ENCODE data around the gene DOCK2. TPM values are rescaled to one million over a fixed set of nuclear protein-coding genes. Genes with fewer than 3 reads are reported as not detected.

Gene DOCK2
- total and polyA plus RNA-seq, 2 donors (not counting 1 experiment from before 2014, with no cell fraction given), result 1.1 to 8.9 TPM

DNA sequence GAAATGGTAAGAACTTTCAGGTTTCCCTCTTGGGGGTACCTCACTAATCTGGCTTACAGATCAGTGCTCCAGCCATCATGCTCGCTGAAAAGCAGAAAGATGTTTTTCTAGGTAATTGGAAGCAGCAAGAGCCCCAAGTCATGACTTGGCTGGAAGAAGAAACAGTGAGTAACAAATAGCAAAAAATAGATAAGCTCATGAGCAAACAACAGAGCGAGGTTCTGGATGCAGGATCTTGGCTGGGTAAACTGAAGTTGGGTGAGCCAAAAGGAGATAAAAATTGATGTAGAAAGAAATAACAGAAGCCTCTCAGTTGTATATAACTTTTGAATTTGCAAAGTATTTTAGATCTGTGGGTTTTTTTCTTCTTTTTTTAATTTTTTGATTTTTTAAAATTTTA is 233.1 kb downstream of the DOCK2 start:
- no peaks in the 10 kb centered on the region for H3K36me3 ChIP-seq (ENCODE audit: control insufficient read depth, insufficient read depth, low read length)
- H3K27ac ChIP-seq (ENCODE audit: insufficient read depth, low read length), result no peak overlapping the region
- no peaks in the 10 kb centered on the region for H3K4me1 ChIP-seq (ENCODE audit: control insufficient read depth, extremely low read depth, insufficient read depth, low read length)
- H3K9ac ChIP-seq (ENCODE audit: insufficient read depth, low read length), result no peak overlapping the region
- H3K79me2 ChIP-seq (ENCODE audit: control insufficient read depth, insufficient read depth, low read length), result no peaks in the 10 kb centered on the region
- H3K27me3 ChIP-seq (ENCODE audit: control insufficient read depth, insufficient read depth, low read length), result no peaks in the 10 kb centered on the region
- H3K9me3 ChIP-seq (ENCODE audit: control insufficient read depth, insufficient read depth, low read depth, low read length), result no peaks in the 10 kb centered on the region
- TF ChIP-seq CTCF (conservative IDR thresholded peaks at IDR 0.05 in 1 of 2, IDR thresholded peaks at IDR 0.05 in 1 of 2; ENCODE audit: low read depth in 1 of 2, low read length in 2 of 2), result no peak
- TF ChIP-seq EZH2 (IDR thresholded peaks at IDR 0.05; ENCODE audit: low read length, missing control alignments), result no peak
- H4K20me1 ChIP-seq (ENCODE audit: control insufficient read depth, extremely low read depth, insufficient read depth, low read length), result no peaks in the 10 kb centered on the region
- H3K4me3 ChIP-seq (replicated peaks in 1 of 4; ENCODE audit: control extremely low read depth in 1 of 4, insufficient read depth in 1 of 4, low read depth in 3 of 4, low read length in 4 of 4), result no peak overlapping the region
- H3K4me2 ChIP-seq (ENCODE audit: extremely low read depth, insufficient read depth, low read length), result no peak overlapping the region
- DNase-seq (ENCODE audit: low read depth in 2 of 2), result peak in 1 of 2 donors; percentile 48
- no peak overlapping the region for H2AFZ ChIP-seq (ENCODE audit: low read length)

DNA sequence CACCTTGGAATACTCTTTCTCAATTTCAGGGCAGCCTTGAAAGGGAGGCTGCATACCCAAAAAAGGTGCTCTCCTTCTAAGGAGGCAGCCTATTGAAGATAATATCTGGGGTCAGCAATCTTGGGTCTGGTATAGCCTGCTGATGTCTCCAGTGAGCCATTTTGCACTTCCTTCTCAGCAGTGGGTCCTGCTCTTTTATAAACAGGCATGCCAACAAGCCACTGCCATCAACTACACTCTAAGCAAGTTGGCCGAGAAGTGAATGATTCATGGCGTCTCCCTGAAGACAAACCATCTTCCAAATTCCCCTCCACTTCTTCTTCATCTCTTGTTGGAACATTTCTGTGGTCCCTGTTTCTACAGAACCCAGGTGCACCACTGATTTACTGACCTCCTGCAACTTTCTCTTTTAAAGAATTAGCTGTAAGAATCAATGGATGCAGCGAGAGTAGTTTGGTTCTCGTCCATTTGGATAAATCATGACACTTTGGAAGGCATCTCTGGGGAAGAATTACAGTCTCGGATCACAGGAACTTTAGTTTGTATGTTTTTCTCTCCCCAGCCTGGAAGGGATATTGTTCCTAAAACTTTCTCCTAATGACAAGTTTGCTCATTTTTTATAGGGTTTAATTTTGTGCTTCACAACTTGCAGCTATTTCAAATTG is 234.9 kb downstream of the DOCK2 start:
- Histone ChIP-seq H3K9ac (ENCODE audit: insufficient read depth, low read length) (no peak overlapping the region), H3K27ac (ENCODE audit: insufficient read depth, low read length) (no peak overlapping the region), H3K27me3 (ENCODE audit: control insufficient read depth, insufficient read depth, low read length) (no peaks in the 10 kb centered on the region), H2AFZ (ENCODE audit: low read length) (no peak overlapping the region), H3K4me1 (ENCODE audit: control insufficient read depth, extremely low read depth, insufficient read depth, low read length) (no peaks in the 10 kb centered on the region), H3K9me3 (ENCODE audit: control insufficient read depth, insufficient read depth, low read depth, low read length) (no peaks in the 10 kb centered on the region), H3K36me3 (ENCODE audit: control insufficient read depth, insufficient read depth, low read length) (no peaks in the 10 kb centered on the region), H3K4me2 (ENCODE audit: extremely low read depth, insufficient read depth, low read length) (no peak overlapping the region), H3K4me3 (replicated peaks in 1 of 4; ENCODE audit: control extremely low read depth in 1 of 4, insufficient read depth in 1 of 4, low read depth in 3 of 4, low read length in 4 of 4) (no peak overlapping the region), H3K79me2 (ENCODE audit: control insufficient read depth, insufficient read depth, low read length) (no peaks in the 10 kb centered on the region), H4K20me1 (ENCODE audit: control insufficient read depth, extremely low read depth, insufficient read depth, low read length) (no peaks in the 10 kb centered on the region)
- TF ChIP-seq CTCF (conservative IDR thresholded peaks at IDR 0.05 in 1 of 2, IDR thresholded peaks at IDR 0.05 in 1 of 2; ENCODE audit: low read depth in 1 of 2, low read length in 2 of 2) (no peak), EZH2 (IDR thresholded peaks at IDR 0.05; ENCODE audit: low read length, missing control alignments) (no peak)
- DNase-seq (ENCODE audit: low read depth in 2 of 2), result no peak

DNA sequence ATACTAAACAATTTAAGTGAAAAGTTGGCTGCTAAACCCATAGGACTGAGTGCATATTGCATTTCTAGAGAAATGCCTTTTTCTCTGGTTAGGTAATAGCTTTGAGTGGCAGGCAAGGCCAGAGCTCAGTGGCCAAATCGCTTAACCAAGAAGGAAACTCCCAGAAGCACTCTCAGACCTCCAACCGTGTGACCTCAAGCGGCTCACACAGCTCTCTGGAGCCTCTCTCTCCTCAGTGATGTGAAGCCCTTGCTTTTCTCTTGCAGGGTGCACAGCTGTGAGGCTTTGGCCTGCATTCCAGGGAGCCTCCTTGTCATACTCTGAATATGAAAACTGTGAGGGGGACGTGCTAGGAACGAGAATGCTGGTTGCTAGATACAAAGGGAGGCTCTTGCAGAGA is 236.6 kb downstream of the DOCK2 start:
- Histone ChIP-seq H3K36me3 (ENCODE audit: control insufficient read depth, insufficient read depth, low read length) (no peaks in the 10 kb centered on the region), H3K27me3 (ENCODE audit: control insufficient read depth, insufficient read depth, low read length) (no peaks in the 10 kb centered on the region), H3K27ac (ENCODE audit: insufficient read depth, low read length) (no peak overlapping the region), H2AFZ (ENCODE audit: low read length) (no peak overlapping the region), H3K9me3 (ENCODE audit: control insufficient read depth, insufficient read depth, low read depth, low read length) (no peaks in the 10 kb centered on the region), H3K4me2 (ENCODE audit: extremely low read depth, insufficient read depth, low read length) (no peak overlapping the region), H3K79me2 (ENCODE audit: control insufficient read depth, insufficient read depth, low read length) (no peaks in the 10 kb centered on the region), H3K4me1 (ENCODE audit: control insufficient read depth, extremely low read depth, insufficient read depth, low read length) (no peaks in the 10 kb centered on the region), H3K4me3 (replicated peaks in 1 of 4; ENCODE audit: control extremely low read depth in 1 of 4, insufficient read depth in 1 of 4, low read depth in 3 of 4, low read length in 4 of 4) (no peak overlapping the region), H3K9ac (ENCODE audit: insufficient read depth, low read length) (no peak overlapping the region), H4K20me1 (ENCODE audit: control insufficient read depth, extremely low read depth, insufficient read depth, low read length) (no peaks in the 10 kb centered on the region)
- no peak for TF ChIP-seq EZH2 (IDR thresholded peaks at IDR 0.05; ENCODE audit: low read length, missing control alignments)
- TF ChIP-seq CTCF (conservative IDR thresholded peaks at IDR 0.05 in 1 of 2, IDR thresholded peaks at IDR 0.05 in 1 of 2; ENCODE audit: low read depth in 1 of 2, low read length in 2 of 2), result no peak
- DNase-seq (ENCODE audit: low read depth in 2 of 2), result peak; percentile 57 to 72

Data from fibroblast of lung (primary cell).